ENCODE data around the gene PGGT1B.

The PGGT1B gene

DNA sequence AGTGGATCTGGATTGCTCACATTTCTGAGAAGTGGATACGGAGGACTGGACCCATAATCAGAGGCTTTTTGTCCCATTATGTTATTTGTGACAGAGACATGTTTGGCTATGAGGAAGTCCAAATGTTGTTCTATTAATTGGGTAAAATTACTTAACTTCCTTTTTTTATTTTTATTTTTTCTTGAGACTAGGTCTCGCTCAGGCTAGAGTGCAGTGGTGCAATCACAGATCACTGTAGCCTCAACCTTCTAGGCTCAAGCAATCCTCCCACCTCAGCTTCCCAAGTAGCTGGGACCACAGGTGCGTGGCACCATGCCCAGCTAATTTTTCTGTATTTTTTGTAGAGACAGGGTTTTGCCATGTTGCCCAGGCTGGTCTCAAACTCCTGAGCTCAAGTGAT is 11.9 kb upstream of the PGGT1B start:
- H3K27ac ChIP-seq (ENCODE audit: low read depth, low read length): no peak overlapping the region
- no peak overlapping the region for H3K4me2 ChIP-seq (ENCODE audit: low read depth, low read length, poor library complexity, severe bottlenecking)
- no peaks in the 10 kb centered on the region for H3K9me3 ChIP-seq (ENCODE audit: insufficient read depth, low read length)
- no peak overlapping the region for H3K9ac ChIP-seq (ENCODE audit: low read length)
- H3K36me3 ChIP-seq (ENCODE audit: low read length): no peaks in the 10 kb centered on the region
- H3K27me3 ChIP-seq (ENCODE audit: low read length): no peaks in the 10 kb centered on the region
- no peaks in the 10 kb centered on the region for H3K79me2 ChIP-seq (ENCODE audit: insufficient read depth, low read length)
- no peak overlapping the region for H3K4me3 ChIP-seq (ENCODE audit: insufficient read depth, low read length, poor library complexity, severe bottlenecking)
- H3F3A ChIP-seq (ENCODE audit: insufficient read depth): peaks cover 4% of the 10 kb centered on the region; the same call in 1 of the 2 replicates
- H2AFZ ChIP-seq (ENCODE audit: low read depth, low read length, severe bottlenecking): no peak overlapping the region
- no peak for TF ChIP-seq EZH2phosphoT487 (conservative IDR thresholded peaks at IDR 0.05; ENCODE audit: low read length)
- TF ChIP-seq, protein P1, sequence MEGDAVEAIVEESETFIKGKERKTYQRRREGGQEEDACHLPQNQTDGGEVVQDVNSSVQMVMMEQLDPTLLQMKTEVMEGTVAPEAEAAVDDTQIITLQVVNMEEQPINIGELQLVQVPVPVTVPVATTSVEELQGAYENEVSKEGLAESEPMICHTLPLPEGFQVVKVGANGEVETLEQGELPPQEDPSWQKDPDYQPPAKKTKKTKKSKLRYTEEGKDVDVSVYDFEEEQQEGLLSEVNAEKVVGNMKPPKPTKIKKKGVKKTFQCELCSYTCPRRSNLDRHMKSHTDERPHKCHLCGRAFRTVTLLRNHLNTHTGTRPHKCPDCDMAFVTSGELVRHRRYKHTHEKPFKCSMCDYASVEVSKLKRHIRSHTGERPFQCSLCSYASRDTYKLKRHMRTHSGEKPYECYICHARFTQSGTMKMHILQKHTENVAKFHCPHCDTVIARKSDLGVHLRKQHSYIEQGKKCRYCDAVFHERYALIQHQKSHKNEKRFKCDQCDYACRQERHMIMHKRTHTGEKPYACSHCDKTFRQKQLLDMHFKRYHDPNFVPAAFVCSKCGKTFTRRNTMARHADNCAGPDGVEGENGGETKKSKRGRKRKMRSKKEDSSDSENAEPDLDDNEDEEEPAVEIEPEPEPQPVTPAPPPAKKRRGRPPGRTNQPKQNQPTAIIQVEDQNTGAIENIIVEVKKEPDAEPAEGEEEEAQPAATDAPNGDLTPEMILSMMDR (IDR thresholded peaks at IDR 0.05; ENCODE audit: insufficient read depth, low read length, poor library complexity, severe bottlenecking): no peak
- H4K20me1 ChIP-seq (ENCODE audit: low read depth, low read length): no peaks in the 10 kb centered on the region
- no peaks in the 10 kb centered on the region for H3K9me2 ChIP-seq (replicated peaks; ENCODE audit: insufficient read depth, low read length)

DNA sequence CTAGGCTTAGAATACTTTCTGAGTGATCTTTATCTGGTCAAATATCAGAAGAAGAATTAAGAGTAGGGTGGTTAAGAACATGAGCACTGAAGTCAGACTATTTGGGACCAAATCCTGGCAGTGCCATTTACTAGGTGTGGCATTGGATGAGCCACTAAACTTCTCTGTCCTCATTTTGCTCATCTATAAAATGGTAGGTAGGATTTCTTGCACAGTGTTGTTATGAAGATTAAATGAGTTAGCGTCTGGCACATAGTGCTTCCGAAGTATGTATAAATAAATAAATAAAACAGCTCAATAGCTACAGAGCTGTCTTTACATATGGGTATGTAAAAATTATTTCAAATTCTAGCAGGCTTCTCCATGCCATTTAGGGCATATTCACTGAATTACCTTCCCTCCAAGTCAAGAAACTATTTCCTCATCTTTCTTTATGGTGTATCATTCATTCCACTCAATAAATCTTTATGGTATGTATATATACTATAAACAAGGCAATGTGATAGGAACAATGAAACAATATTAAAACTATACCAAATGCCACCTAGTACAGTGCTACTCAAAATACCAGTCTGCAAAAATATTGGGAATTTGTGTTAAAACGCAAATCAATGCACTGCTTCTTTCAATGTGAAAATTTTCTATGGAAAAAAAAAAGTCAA is 9.8 kb upstream of the PGGT1B start:
- Histone ChIP-seq H4K20me1 (ENCODE audit: low read depth, low read length) (no peaks in the 10 kb centered on the region), H2AFZ (ENCODE audit: low read depth, low read length, severe bottlenecking) (no peak overlapping the region), H3K9ac (ENCODE audit: low read length) (no peak overlapping the region), H3K4me3 (ENCODE audit: insufficient read depth, low read length, poor library complexity, severe bottlenecking) (no peak overlapping the region), H3K27ac (ENCODE audit: low read depth, low read length) (no peak overlapping the region), H3K9me2 (replicated peaks; ENCODE audit: insufficient read depth, low read length) (no peaks in the 10 kb centered on the region), H3K79me2 (ENCODE audit: insufficient read depth, low read length) (no peaks in the 10 kb centered on the region), H3K9me3 (ENCODE audit: insufficient read depth, low read length) (no peaks in the 10 kb centered on the region), H3K27me3 (ENCODE audit: low read length) (no peaks in the 10 kb centered on the region), H3K36me3 (ENCODE audit: low read length) (no peaks in the 10 kb centered on the region), H3F3A (ENCODE audit: insufficient read depth) (peaks cover 4% of the 10 kb centered on the region; the same call in 1 of the 2 replicates), H3K4me2 (ENCODE audit: low read depth, low read length, poor library complexity, severe bottlenecking) (no peak overlapping the region)
- TF ChIP-seq EZH2phosphoT487 (conservative IDR thresholded peaks at IDR 0.05; ENCODE audit: low read length): no peak
- TF ChIP-seq, protein P1 (IDR thresholded peaks at IDR 0.05; ENCODE audit: insufficient read depth, low read length, poor library complexity, severe bottlenecking): no peak

DNA sequence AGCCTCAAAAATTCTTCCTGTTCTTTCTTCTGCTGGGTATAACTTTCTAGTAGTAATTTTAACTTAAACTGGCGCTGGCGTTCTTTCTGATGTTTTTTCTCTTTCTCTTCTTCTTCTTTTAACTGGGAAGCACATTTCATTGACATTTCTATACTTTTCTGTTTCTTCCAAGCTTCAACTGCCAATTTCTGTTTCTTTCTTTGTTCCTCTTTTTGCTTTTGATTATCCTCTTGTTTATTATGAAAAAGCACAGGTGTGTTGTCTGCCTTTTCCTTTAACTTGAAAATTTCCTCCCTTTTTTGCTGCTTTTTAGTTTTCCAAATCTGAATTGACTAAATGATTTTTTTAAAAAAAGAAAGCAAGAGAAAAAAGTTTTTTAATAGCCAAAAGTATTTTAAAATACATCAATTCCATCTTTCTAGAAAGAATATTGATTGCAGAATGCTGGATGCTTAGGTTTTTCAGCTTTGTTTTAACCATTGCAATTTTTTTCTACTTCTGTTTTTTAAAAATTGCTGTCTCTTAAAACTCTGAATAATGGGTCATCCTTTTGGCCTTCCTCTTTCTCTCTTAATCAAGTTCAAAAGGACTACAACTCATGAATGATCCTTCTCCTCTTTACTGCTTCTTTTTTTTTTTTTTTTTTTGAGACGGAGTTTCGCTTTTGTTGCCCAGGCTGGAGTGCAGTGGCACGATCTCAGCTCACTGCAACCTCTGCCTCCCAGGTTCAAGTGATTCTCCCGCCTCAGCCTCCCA is 8.8 kb upstream of the PGGT1B start:
- Histone ChIP-seq H3K9me3 (ENCODE audit: insufficient read depth, low read length) (no peaks in the 10 kb centered on the region), H3K4me2 (ENCODE audit: low read depth, low read length, poor library complexity, severe bottlenecking) (no peak overlapping the region), H3K9me2 (replicated peaks; ENCODE audit: insufficient read depth, low read length) (no peaks in the 10 kb centered on the region), H4K20me1 (ENCODE audit: low read depth, low read length) (no peaks in the 10 kb centered on the region), H3F3A (ENCODE audit: insufficient read depth) (peaks cover 4% of the 10 kb centered on the region; the same call in 1 of the 2 replicates), H3K27ac (ENCODE audit: low read depth, low read length) (no peak overlapping the region), H2AFZ (ENCODE audit: low read depth, low read length, severe bottlenecking) (no peak overlapping the region), H3K79me2 (ENCODE audit: insufficient read depth, low read length) (no peaks in the 10 kb centered on the region), H3K9ac (ENCODE audit: low read length) (no peak overlapping the region), H3K4me3 (ENCODE audit: insufficient read depth, low read length, poor library complexity, severe bottlenecking) (no peak overlapping the region), H3K36me3 (ENCODE audit: low read length) (no peaks in the 10 kb centered on the region), H3K27me3 (ENCODE audit: low read length) (no peaks in the 10 kb centered on the region)
- TF ChIP-seq, protein P1 (IDR thresholded peaks at IDR 0.05; ENCODE audit: insufficient read depth, low read length, poor library complexity, severe bottlenecking): no peak
- TF ChIP-seq EZH2phosphoT487 (conservative IDR thresholded peaks at IDR 0.05; ENCODE audit: low read length): no peak

Data from SU-DHL-6 (cell line).